ENCODE data around the gene OXCT2.
A peak's percentile ranks its signal among the peaks of the same experiment; 100 is the strongest.
"Not testable (repeated sequence)": the region's sequence is repeated elsewhere in the genome, so short reads cannot be mapped to it uniquely, and the experiment has no call there.

Gene OXCT2

DNA sequence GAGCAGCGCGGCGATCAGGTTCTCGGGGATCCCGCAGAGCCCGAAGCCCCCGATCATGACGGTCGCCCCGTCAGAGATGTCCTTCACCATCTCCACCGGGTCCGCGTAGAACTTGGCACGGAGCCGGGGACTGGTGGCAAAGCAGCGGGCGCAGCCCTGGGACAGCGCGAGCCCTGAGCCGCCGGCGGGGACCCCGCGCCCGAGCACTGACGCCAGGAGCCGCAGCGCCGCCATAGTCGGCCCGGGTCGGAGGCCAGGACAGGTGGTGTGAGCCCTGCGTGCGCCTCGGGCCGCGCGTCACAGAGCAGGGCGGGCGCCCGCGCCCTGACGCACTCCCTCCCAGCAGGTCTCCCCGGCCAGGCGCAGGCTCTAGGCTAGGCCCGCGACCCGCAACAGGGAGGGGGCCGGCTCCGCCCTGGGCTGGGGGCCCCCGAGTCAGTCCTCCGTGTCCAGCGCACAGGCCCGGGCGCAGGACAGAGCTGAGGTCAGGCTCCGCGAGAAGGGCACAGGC, at the start of gene OXCT2:
TSS of gene OXCT2 (minus strand) at position 327 of the 511 bp plus-strand sequence. CDS start at position 234, 93 bp downstream.
- DNase-seq (ENCODE audit: low read depth in 2 of 3, low spot score in 1 of 3) = not testable (repeated sequence)

DNA sequence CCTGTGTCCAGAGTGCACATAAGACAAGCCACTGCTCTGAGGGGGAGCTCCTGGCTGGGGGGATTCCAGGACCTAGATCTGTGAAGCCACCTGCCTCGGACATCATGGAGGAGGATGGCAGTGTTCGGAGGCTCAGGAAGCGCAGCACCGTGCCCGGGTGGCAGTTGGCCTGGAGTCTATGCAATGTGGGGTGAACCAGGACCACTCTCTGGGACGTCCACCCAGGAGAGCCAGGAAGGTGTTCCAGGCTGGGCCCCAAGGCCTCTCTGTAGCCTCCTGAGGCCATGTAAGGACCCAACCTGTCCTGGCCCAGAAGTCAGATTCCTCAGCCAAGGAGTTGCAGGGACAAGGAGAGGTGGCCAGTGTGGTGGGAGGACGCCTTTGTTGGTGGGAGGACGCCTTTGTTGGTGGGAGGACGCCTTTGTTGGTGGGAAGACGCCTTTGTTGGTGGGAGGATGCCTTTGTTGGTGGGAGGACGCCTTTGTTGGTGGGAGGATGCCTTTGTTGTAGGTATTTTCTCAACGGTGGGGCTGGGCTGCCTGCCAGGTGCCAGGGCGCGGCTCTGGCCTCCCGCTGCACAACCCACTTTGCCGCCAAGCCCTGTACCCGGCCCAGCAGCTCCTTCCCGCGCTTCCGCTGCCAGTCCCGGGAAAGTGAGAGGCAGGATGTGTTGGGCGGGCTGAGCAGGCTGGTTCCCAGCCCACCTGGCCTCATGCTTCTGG, 48.1 kb upstream of the OXCT2 start:
- DNase-seq (ENCODE audit: low read depth in 2 of 3, low spot score in 1 of 3) = no peak

DNA sequence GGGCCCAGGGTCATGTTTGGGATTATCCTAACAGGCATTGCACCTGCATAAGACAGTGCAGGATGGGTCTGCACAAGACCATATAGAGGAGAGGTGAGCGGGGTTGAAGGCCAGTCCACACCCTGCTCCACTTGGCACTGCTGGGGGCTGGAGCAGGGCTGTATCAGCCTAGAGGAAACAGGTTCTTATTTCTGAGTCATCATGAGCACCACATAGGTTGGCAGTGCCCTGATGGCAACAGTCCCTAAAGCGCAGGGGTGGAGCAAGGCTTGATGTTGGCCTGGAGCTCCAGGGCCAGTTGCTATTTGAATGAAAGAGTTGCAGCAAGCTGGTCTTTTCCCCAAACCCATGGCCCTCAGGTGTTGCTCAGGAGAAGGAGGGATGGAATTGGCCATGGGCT, 47.3 kb upstream of the OXCT2 start:
- no peak for DNase-seq (ENCODE audit: low read depth in 2 of 3, low spot score in 1 of 3)

DNA sequence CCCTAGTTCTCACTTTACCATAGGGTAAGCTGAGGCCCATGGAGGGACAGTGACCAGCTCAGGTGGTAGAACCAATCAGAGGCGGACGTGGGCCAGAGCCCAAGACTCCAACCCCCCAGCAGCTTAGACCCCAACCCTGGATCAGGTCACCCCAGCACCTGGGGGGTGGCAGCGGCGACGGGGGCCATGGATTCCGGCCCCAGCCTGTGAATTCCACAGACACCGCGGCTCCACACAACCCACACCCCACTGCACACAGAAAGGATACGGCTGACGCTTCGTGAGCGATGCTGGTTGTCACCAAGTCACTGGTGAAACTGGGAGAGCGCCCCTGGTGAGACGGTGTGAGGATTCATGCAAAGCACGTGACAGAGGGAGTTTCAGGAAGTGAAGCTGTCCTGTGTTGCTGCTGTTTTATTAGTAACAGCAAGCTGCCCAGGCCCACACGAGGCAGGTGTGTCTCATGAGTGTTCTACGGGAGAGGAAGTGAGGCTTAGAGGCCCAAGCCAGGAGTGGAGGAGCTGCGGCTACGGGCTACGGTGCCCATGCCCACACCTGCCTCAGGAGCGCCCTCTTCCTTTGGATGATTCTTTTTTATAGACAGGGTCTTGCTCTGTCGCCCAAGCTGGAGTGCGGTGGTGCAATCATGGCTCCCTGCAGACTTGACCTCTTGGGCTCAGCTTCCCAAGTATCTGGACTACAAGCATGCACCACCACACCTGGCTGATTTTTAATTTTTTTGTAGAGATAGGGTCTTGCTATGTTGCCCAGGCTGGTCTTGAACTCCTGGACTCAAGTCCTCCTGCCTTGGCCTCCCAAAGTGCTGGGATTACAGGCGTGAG, 46.2 kb upstream of the OXCT2 start:
- peak; percentile 41 to 49 (median 41) for DNase-seq (ENCODE audit: low read depth in 2 of 3, low spot score in 1 of 3)

DNA sequence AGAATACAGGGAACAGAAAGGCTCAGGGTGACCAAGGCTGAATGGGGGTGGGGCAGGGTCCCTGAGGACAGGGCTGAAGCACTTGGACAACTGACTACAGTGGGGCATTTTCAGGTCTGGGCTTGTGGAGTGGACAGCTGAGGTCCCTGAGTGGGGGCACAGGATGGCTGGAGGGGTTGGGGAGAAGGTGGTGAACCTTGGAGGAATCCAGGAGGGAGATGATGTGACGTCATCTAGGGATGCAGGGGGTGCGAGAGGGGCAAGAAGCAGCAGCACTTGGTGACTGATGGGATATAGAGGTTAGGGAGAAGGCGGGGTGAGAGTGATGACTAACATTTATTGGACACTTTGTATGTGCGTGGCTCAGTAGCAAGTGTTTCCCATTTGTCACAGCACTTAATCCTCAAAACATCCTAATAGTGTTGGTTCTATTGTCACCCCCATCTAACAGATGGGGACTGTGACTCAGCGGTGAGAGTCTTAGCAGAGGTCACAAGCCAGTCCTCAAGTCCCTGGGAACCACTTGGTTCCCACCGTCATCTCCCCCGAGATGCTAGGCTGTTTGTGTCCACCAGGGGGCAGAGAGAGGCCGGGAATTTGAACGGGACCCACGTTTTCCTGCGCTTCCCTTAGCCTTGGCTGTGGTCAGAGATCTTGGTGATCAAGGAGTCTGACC, 45.4 kb upstream of the OXCT2 start:
- DNase-seq (ENCODE audit: low read depth in 2 of 3, low spot score in 1 of 3) = peak; percentile 14 to 74 (median 44)

DNA sequence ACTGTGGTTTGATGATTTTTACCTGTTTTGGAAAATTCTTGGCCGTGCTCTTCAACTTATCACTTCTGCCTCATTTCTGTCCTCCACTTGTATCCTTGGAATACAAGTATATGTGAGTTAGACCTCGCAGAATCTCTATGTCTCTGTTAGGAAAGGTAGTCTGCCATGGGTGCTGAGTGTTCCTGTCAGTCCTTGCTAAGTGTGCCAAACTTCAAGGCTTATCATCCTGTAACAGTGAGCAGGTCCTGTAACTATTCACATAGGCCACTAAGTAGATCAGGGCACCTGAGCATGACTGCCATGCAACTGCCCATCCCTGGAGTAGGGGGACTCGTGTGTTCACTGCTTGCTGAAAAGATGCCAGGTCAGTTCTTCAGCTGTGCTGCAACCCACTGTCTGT, 41.8 kb upstream of the OXCT2 start:
- no peak for DNase-seq (ENCODE audit: low read depth in 2 of 3, low spot score in 1 of 3)

GRCh38 chr1:39808784-39809517, 37.8 kb upstream of the OXCT2 start:
- DNase-seq (ENCODE audit: low read depth in 2 of 3, low spot score in 1 of 3) = no peak

- no peak for DNase-seq (ENCODE audit: low read depth in 2 of 3, low spot score in 1 of 3)
These were observed 34.2 kb upstream of the OXCT2 start for GRCh38 chr1:39805385-39805784.

DNA sequence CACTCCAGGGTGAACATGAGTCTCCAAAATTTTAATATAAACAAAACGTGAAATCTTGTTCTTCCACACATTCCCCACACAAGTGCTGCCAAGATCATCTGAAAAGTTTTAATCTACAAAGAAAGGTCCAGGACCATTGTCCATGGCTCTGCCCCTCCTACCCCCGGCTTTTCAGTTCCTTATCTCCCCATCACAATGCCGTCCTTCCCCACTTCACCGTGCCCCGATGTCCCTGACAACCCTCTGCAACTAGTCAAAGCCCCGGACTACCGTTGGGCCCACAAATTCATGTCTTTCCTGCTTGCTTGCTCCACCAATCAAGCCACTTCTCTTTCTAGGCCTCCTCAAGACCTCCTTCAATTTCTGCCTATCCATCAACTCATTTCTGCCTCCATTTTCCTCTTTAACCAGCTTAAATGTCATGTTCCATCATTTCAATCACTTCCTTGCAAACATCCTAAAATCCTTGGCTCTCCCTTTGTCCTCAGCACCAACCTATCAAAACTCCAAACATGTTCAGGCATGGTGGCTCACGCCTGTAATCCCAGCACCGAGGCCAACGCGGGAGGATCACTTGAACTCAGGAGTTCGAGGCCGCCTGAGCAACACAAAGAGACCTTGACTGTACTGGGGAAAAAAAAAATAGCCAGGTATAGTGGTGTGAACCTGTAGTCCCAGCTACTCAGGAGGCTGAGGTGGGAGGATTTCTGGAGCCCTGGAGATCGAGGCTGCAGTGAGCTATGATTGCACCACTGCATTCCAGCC, 31.5 kb upstream of the OXCT2 start:
- DNase-seq (ENCODE audit: low read depth in 2 of 3, low spot score in 1 of 3) = no peak

GRCh38 chr1:39800471-39800835, 29.3 kb upstream of the OXCT2 start:
- no peak for DNase-seq (ENCODE audit: low read depth in 2 of 3, low spot score in 1 of 3)

GRCh38 chr1:39799770-39800470, 28.8 kb upstream of the OXCT2 start:
- peak; percentile 47 to 81 (median 65) for DNase-seq (ENCODE audit: low read depth in 2 of 3, low spot score in 1 of 3)

- peak; percentile 85 for DNase-seq (ENCODE audit: low read depth in 2 of 3, low spot score in 1 of 3)
These were observed 28.0 kb upstream of the OXCT2 start for GRCh38 chr1:39798859-39799769.

GRCh38 chr1:39795651-39796050, 24.5 kb upstream of the OXCT2 start:
- no peak for DNase-seq (ENCODE audit: low read depth in 2 of 3, low spot score in 1 of 3)

GRCh38 chr1:39791838-39792237, 20.7 kb upstream of the OXCT2 start:
- no peak for DNase-seq (ENCODE audit: low read depth in 2 of 3, low spot score in 1 of 3)

DNA sequence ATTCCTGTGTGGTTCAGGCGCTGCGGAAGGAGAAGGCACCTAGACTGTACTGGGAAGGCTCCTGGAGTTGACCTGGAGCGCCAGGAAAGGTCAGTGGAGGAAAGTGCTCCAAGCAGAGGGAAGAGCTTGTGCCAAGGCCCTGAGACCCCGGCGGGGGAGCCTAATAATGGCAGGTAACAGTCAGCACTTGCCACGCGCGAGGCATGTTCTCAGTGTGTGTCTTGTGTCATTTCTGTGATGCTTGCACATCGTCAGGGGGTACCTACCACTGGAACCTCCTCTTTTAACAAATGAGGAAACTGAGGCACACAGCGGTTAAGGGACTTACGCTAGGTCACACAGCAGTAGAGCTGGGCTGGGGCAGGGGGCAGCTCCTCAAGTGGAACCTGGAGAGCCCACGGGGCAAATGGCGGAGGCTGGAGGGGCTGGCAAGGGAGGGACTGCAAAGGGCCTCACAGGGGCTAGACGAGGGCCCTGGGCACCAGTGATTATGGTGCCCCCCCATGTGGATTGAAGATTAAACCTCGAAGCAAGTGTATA, 18.5 kb upstream of the OXCT2 start:
- DNase-seq (ENCODE audit: low read depth in 2 of 3, low spot score in 1 of 3) = no peak

- DNase-seq (ENCODE audit: low read depth in 2 of 3, low spot score in 1 of 3) = peak in 2 of 3 donors; percentile 16 to 35
These were observed 17.8 kb upstream of the OXCT2 start, which contains the start of gene BMP8B for GRCh38 chr1:39788758-39789570. TSS of gene BMP8B (minus strand) at chr1:39788865. CDS start at chr1:39788485, 380 bp downstream.

DNA sequence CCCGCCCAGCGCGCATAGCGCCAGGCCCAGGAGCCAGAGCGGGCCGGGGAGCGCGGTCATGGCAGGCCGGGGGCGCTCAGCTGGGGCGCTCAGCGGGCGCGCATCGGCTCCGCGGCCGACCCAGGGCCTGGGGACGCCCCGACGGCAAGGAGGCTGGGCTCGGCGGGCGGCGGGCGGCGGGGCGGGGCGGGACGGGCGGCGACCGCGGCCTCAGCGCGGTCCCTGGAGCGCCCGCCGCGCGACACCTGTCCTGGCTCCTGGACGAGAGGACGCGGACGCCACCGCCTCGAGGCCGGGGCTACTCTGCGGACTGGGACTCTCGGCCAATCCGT, 17.2 kb upstream of the OXCT2 start:
- no peak for DNase-seq (ENCODE audit: low read depth in 2 of 3, low spot score in 1 of 3)
